Epidermal melanocyte (primary cell): ENCODE data around the gene GNAQ.
"Not testable (repeated sequence)": the region's sequence is repeated elsewhere in the genome, so short reads cannot be mapped to it uniquely, and the experiment has no call there.

Experiments
- DNase-seq: peaks from one replicate; pipeline ENCODE4 v3.0.0; 2011; ENCODE audit warnings: low spot score; ENCODE audit not compliant: insufficient read length

The GNAQ gene

GRCh38 chr9:77783518-77783917 is 248.1 kb downstream of the GNAQ start:
- DNase-seq = no peak

GRCh38 chr9:77779010-77779409 is 252.6 kb downstream of the GNAQ start:
- DNase-seq = no peak

GRCh38 chr9:77773381-77773780 is 258.2 kb downstream of the GNAQ start:
- no peak for DNase-seq

GRCh38 chr9:77772646-77773045 is 259.0 kb downstream of the GNAQ start:
- DNase-seq = no peak

- no peak for DNase-seq
These were observed 260.4 kb downstream of the GNAQ start for GRCh38 chr9:77771171-77771570.

GRCh38 chr9:77770340-77770739 is 261.3 kb downstream of the GNAQ start:
- DNase-seq = no peak

GRCh38 chr9:77769246-77769645 is 262.4 kb downstream of the GNAQ start:
- DNase-seq = no peak

- no peak for DNase-seq
These were observed 265.0 kb downstream of the GNAQ start for GRCh38 chr9:77766587-77766986.

- DNase-seq = no peak
These were observed 265.8 kb downstream of the GNAQ start for GRCh38 chr9:77765781-77766259.

GRCh38 chr9:77764894-77765780 is 266.5 kb downstream of the GNAQ start:
- no peak for DNase-seq

- DNase-seq = no peak
These were observed 268.0 kb downstream of the GNAQ start for GRCh38 chr9:77763566-77763965.

- not testable (repeated sequence) for DNase-seq
These were observed 270.7 kb downstream of the GNAQ start for GRCh38 chr9:77760919-77761318.

GRCh38 chr9:77759391-77759790 is 272.2 kb downstream of the GNAQ start:
- no peak for DNase-seq

GRCh38 chr9:77756449-77756848 is 275.2 kb downstream of the GNAQ start:
- DNase-seq = no peak

GRCh38 chr9:77753180-77753579 is 278.4 kb downstream of the GNAQ start:
- DNase-seq = no peak

- DNase-seq = no peak
These were observed 279.1 kb downstream of the GNAQ start for GRCh38 chr9:77752554-77752953.

- DNase-seq = no peak
These were observed 280.1 kb downstream of the GNAQ start for GRCh38 chr9:77751341-77752091.

GRCh38 chr9:77750981-77751340 is 280.6 kb downstream of the GNAQ start:
- DNase-seq = no peak

GRCh38 chr9:77750284-77750683 is 281.3 kb downstream of the GNAQ start:
- DNase-seq = no peak

- no peak for DNase-seq
These were observed 283.3 kb downstream of the GNAQ start for GRCh38 chr9:77748214-77748772.

GRCh38 chr9:77747163-77747562 is 284.4 kb downstream of the GNAQ start:
- no peak for DNase-seq

- no peak for DNase-seq
These were observed 286.7 kb downstream of the GNAQ start for GRCh38 chr9:77744841-77745430.
